Right hindlimb (tissue), 1 donor: Measurements from ENCODE around the gene LSP1.
"Not testable (repeated sequence)": the region's sequence is repeated elsewhere in the genome, so short reads cannot be mapped to it uniquely, and the experiment has no call there.

Experiments
- DNase-seq: peaks from one replicate; pipeline ENCODE4 v3.0.0-alpha.2; 2018

The LSP1 gene

DNA sequence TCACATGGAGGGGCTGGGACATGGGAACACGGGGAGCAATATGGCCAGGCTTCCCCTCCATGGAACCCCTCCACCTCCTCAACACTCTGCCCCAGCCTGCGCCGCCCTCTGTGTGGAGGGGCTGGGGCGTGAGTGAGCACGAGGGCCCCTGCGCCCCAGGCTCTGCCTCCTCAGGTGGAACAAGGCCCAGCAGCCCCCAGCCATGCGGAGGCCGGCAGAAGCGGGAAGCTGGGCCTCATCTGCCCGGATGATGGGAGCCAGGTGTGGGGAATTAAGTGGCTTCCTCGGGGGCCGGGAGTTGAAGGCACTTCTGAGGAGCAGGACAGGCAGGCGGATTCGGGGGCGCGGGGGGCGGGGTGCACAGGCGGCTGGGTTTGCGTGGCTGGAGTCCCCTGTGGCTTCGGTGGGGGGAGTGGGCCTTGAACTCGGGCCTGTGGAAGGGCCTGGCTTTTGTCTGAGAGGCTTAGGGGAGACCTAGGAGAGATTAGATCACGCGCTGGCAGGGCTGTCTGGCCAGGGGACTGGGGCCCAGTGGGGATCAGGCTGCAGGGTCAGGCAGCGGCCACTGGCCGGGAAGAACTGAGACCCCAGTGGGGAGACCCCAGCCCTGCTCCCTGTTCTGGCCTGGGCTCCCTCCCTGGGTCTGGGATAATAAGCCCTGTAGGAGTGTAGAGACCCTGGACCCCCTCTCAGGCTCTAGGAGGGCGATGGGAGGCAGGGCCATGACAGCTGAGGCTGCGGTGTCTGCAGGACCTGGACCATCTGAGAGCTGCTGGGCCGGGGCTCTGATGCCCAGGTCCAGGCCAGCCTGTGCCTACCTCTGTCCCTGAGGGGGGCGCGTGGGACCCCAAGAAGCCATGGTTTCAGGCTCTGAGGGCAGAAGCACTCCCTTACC is 25.5 kb downstream of the LSP1 start:
- DNase-seq: peak; percentile 93

GRCh38 chr11:1879342-1879940 is 26.6 kb downstream of the LSP1 start:
- peak; percentile 23 for DNase-seq

DNA sequence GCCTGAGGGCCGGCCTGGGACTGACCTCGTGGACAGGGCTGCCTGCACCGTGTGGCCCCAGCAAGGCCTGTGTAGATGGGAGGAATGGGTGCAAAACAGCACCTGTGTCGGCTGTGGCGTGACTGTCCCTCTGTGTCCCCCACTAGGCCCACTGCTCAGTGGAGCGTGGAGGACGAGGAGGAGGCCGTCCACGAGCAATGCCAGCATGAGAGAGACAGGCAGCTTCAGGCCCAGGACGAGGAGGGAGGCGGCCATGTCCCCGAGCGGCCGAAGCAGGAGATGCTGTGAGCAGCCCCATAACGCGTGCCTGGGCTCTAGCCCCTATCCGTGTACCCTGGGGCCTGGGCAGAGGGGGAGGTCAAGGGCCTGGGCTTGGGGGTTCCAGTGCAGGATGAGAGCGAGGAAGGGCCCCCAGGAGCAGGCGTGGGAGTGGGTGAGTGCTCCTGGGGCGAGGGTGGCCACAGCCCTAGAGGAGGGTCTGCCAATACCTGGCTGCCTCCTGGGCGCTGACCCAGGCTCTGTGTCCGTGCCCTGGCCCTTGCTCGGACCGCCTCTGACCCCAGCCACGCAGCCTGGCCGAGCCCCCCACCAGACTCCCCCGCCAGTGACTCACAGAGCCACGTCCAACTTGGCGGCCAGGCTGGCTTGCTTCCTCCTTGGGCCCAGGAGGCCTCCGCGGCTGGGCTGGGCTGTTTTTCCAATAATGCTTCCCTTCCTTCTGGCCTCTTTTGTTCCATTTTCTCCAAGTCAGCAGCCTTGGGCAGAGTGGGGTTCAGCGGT is 27.2 kb downstream of the LSP1 start:
- DNase-seq: peak; percentile 92

DNA sequence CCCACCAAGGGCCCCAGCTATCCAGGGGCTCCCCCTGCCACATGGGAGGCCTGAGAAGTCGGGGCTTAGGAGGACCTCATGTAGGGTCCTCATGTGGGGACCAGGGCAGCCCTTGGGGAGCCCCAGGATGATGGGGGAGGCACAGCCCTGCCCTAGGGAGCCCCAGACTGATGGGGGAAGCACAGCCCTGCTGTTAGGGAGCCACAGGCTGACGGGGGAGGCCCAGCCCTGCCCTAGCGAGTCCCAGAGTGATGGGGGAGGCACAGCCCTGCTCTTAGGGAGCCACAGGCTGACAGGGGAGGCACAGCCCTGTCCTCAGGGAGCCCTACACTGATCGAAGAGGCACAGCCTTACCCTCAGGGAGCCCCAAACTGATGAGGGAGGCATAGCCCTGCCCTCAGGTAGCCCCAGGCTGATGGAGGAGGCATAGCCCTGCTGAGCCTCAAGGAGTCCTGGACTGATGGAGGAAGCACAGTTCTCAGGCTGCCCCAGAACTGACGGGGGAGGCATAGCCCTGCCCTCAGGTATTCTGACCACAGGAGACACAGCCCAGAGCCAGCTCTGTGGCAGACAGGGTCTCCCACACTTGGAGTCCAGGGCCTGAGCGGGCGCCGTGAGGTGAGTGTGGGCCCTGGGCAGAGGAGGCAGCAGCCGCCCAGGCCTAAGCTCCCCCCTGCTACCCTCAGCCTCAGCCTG is 28.0 kb downstream of the LSP1 start:
- DNase-seq: peak; percentile 43

DNA sequence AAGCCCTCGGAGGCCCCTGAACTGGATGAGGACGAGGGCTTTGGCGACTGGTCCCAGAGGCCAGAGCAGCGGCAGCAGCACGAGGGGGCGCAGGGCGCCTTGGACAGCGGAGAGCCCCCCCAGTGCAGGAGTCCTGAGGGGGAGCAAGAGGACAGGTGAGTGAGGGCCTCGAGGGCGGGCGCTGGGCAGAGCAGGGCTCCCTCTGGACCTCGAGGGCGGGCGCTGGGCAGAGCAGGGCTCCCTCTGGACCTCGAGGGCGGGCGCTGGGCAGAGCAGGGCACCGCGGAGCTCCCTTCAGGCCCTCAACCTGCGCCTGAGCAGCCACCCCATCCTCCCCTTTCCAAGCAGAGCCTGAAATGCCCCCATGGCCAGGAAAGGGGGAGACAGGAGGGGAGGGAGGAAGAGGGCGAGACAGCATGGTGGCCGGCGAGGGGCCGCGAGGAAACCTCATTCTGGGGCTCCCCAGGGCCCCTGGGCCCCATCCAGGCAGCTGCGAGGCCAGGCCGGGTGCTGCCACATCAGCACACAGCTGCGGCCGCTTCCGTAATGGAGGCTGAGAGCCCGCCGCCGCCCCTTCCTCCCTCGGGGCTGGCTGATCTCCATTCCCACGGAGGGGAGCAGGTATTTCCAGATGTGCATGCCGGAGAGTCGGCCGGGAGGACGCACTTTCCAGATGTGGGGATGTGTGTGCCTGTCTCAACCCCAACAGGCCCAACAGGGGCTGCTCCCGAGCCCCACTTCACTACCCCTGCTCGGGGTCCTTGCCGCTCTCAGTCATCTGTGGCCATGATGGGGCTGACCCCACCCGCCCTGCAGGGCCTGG is 28.8 kb downstream of the LSP1 start:
- peak; percentile 93 for DNase-seq

DNA sequence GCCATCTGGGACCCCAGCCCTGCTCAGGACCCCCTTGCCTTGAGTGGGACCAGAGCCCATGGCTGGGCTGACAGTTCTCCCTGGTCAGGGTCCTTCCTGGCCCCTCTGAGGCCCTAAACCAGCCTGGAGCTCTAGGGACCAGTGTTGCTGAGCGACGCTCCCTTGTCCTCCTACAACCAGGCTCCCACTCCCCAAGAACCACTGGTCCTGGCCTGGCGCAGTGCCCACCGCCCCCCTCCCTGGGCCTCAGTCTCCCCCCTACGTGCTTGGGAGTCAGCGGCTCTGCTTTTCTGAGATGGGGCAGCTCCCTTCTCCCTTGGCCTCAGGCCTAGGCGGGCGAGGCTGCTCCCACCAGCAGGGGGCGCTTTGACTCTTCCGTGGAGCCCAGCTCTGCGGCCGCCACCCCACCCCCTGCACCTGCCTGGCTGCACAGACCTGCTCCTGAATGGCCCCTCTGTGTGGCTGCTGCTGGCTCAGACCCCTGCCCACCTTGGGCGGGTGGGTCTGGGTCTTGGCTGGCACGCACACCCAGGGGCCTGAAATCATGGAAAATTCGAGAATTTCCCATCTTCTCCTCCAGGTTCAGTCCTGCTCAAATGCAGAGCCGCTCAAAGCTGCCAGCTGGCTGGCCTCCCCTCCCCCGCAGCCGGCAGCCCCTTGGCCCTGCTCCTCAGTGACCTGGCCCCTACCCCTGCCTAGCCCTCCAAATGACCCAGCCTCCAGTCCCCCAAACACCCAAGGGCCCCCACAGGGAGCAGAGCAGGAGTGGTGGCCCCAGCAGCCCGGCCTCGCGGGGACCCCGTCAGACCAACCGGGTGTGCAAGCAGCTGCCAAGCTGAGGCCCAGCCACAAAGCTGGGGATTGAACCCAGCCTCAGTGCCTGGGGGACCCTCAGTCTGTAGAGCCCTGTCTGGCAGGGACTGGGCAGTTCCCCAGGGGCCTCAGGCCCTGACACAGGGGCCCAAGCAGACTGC is 29.7 kb downstream of the LSP1 start:
- DNase-seq: peak; percentile 95

- DNase-seq: peak; percentile 20
Measured at GRCh38 chr11:1883346-1884302, 30.7 kb downstream of the LSP1 start.

GRCh38 chr11:1884303-1884700 is 31.4 kb downstream of the LSP1 start:
- no peak for DNase-seq

DNA sequence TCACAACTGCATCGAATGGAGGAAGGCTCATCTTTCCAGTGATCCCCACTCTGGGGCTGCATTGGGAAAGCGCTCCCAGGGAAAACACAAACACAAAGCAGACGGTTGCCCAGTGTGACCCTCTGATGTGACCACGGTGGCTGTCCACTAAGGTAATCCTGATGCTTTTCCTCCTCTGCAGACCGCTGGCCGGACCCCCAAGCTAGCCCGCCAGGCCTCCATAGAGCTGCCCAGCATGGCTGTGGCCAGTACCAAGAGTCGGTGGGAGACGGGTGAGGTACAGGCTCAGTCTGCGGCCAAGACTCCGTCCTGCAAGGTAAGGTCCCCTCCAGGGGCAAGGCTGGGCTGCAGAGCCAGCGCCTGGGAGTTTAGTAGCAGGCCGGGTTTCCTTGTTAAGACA is 33.7 kb downstream of the LSP1 start:
- DNase-seq: not testable (repeated sequence)

DNA sequence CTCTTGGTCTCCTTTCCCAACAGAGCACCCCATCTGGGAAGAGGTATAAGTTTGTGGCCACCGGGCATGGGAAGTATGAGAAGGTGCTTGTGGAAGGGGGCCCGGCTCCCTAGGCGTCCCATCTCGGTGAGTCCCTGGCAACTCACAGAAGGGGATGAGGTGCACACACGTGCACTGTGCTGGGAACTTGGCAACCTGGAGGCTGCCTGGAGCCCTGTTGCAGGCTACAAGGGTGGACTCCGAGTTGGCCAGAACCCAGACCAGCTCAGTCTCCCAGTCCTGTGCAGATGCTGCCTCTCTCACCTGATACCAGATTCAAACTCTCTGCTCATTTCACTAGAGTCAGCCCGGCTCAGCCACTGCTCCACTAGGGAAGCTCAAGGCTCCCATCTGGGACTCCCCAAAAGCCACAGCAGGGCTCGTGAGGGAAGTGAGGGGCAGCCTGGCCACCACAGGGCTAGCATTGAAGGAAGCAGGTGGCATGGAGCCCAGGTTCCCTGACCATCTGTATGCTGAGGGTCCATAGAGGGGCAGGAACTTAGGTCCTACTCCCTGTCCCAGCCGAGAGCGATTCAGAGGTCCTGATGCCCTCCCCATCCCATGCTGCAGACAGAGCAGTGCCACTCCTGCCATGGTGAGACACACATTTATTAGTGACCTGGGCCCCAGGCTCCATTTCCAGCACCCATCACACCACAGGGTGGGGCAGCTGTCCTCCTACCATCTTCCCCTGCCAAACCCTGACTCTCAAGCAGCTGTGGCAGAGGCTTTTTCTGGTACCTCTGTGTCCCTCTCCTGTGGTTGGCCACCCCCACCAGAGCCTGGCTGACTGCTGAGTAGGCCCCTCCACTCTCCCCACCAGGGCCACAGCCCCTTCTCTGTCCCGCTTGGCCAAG is 34.8 kb downstream of the LSP1 start:
- DNase-seq: no peak

DNA sequence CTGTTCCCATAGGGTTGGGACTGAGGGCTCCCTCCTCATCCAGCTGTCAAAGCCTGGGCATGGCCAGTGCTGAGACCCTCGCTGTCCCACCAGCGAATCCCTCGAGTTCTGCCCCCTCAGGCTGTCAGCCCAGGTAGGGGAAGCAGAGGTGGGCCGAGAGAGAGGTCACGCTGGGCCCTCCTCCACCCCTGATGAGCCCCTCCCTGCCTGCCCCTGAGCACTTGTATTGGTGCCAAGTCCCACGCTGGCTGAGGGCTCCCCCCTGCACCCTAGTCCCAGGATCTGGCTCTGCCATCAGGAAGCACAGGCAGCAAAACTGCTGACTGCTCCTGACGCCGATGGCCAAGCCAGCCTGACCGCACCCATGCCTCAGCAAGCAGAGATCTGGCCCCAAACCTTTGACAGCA is 35.5 kb downstream of the LSP1 start:
- DNase-seq: no peak

DNA sequence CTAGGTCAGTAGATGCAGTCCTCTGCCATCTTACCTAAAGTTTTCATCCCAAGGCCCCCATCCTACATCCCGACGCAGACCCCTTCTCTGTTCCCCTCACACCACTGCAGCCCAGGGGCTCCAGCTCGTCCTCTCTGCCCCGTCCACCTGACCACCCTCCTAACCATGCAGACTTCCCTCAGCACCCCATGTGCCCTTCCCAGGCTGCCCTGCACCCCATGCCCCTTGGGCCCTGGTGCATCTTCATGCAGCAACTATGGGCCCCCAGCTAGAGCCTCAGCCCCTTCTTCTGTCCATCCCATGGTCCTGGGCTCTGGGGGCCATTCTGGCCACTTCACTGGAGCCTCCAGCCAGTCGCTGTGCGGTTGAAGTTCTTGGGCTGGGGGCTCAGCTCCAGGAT is 35.9 kb downstream of the LSP1 start:
- DNase-seq: no peak

GRCh38 chr11:1889224-1889930 is 36.5 kb downstream of the LSP1 start:
- peak; percentile 56 for DNase-seq

DNA sequence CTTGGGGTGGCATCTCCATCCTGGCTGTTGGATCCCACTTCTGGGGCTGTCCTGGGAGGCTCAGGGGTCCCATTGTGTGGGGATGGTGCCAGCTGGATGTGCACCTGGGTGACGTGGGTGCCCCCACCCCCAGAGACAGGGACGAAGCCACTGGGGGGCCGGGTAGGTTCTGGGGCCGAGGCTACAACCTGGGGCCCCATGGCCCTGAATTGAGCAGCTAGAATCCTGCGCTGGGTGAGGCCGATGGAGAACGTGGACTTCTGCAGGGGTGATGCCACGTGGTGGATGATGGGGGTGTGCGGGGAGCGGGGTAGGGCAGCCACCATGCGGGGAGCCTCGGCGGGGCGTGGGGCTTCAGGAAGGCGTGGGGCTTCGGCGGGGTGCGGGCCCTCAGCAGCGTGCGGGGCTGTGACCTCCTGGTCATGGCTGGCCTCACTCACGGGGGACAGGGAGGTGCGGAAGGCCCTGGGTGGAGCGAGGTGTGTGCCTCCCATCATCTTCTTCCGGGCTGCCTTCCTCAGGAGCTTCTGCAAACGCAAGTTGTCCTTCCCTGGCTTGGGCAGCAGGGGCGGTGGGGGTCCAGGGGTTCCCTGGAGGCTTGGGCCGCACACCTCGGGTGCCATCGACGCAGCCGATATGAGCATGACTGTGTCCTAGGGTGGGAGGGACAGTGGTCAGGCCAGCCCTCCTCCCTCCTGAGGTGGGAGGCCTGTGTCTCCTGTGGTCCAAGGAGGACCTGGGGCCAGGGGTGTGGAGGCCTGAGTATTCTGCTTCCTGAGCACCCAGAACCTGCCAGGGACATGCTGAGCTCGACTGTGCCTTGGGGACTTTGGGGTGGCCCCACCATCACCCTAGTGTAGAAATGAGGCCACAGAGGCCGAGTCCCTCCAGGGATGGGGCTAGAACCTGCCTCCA is 37.3 kb downstream of the LSP1 start:
- no peak for DNase-seq

DNA sequence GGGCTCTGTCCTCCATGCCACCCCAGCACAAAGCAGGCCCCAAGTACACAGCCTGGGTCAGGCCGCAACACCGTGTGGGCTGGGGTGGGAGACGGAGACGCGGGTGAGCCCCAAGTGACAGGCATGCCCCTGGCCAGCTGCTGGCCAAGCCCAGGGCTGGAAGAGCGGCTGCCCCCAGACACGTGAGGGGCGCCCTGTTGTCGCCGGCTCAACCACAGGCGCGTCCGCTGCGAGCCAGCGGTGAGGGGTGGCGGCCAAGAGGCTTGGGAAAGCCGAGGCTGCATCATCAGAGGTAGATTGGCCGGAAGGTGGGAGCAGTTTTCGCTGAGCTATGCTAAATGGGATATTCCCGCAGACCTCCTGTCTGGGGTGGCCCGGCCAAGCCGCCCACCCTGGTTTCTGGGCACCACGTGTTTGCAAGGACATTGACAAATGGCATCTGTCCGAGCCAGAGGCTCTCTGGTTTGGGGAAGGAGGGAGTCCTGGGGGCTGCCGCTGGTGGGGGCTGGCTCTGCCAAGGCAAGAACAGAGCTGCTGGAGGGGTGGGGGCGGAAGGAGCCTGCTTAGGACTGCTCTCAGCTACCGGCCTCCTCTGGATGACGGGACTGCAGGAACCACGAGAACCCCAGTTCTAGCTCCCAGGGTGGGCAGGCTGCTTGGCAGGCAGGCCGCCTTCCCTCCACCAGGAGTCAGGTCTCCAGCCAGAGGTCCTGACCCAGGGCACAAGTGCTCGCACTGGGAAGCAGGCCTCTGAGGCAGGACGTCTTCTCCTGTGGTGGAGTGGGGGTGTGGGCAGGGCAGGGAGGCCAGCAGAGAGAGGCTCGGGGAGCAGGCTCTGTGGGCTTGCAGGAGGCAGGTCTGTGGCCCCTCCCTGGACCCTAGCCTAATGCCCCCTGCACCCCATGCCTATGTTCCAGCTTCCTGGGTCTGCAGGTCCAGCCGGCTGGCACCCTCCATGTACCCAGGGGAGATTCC is 38.3 kb downstream of the LSP1 start:
- peak; percentile 59 for DNase-seq

GRCh38 chr11:1891831-1892115 is 38.9 kb downstream of the LSP1 start, which contains the start of gene PRR33:
Gene PRR33, minus strand, starts transcription at chr11:1891895. Its CDS starts 1,311 bp downstream, at chr11:1890584.
- DNase-seq: no peak
